A172 (cell line): ENCODE results near the gene HYDIN. TPM values are rescaled to one million over a fixed set of nuclear protein-coding genes. Genes with fewer than 3 reads are reported as not detected.

Experiments
- DNase-seq: peaks from one replicate; pipeline ENCODE4 v3.0.0-alpha.2; 2015; ENCODE audit warnings: low spot score
- total RNA-seq: library from RNA; depleted of rRNA; stranded (reverse); fragments of >200 nt; shearing (Covaris generic); gene quantifications from 2 replicates; pipeline ENCODE4 v1.2.3, GENCODE V29; 2014

Gene HYDIN
- total RNA-seq, 1 experiment from 2014 or later = 0.31 TPM

DNA sequence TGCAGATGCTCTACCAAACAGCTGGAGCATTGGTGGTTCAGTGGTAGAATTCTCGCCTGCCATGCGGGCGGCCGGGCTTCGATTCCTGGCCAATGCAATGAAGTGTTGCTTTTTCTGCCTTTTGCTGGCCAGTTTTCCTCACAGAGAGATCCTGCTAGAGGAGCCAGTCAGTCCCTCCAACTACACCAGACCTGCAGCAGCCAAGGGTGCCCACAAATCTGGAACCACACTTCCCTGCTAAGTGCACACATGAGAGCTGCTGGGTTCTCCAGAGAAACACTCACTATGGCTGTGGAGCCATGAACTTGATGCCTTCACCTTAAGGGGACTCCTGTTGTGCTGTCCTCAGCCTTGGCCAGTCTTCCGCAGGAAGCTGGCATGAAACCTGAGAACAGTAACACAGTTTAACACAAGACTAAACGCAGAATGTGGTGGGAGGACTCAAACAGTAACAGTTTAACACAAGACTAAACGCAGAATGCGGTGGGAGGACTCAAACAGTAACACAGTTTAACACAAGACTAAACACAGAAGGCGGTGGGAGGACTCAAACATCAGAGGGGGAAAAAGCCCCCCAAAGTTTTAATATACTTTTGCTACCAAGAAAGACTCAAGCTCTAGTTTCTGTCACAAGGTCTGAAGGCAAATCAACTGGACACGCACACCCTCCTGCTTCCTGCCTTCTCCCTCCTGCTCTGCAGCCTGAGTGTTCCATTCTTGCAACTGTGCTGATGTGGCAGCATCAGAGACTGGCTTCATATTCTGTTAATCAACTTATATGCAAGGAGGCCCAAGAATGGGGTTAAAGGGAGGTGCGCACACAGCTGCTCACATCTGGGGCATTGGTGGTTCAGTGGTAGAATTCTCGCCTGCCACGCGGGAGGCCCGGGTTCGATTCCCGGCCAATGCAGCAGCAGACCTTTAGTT is 441.6 kb downstream of the HYDIN start:
- no peak for DNase-seq

DNA sequence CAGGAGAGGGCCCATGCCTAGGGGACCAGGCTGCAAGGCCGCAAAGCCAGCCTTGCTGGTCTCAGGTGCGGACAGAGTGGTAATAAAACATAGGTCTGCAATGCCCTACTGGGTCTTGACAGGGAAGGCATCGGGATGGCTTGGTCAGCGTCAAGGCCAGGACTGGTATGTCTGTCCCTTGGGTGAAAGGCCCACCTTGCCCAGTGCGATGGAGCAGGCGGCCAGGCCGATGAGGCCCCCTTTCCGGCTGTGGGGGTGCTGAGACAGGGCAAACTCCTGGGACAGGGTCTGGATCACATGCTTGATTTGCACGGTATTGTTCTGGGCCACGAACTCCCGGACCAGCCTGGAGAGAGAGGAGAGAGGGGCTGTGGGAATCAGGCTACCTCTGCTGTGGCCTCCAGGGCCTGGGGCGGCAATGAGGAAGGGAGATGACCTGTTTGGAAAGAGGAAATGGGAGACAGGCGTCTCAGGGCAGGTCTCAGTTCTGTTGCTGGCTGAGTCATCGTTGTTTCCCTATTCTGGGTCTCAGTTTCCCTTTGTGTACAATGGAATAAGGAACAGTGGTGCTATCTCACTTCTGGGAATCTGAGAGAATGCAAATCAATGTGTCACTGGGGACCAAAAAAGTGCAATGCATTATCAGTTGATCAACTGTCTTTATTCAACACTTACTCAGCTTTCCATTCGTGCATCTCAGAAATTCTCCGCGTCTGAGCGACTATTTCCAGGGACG is 444.3 kb downstream of the HYDIN start:
- no peak for DNase-seq

DNA sequence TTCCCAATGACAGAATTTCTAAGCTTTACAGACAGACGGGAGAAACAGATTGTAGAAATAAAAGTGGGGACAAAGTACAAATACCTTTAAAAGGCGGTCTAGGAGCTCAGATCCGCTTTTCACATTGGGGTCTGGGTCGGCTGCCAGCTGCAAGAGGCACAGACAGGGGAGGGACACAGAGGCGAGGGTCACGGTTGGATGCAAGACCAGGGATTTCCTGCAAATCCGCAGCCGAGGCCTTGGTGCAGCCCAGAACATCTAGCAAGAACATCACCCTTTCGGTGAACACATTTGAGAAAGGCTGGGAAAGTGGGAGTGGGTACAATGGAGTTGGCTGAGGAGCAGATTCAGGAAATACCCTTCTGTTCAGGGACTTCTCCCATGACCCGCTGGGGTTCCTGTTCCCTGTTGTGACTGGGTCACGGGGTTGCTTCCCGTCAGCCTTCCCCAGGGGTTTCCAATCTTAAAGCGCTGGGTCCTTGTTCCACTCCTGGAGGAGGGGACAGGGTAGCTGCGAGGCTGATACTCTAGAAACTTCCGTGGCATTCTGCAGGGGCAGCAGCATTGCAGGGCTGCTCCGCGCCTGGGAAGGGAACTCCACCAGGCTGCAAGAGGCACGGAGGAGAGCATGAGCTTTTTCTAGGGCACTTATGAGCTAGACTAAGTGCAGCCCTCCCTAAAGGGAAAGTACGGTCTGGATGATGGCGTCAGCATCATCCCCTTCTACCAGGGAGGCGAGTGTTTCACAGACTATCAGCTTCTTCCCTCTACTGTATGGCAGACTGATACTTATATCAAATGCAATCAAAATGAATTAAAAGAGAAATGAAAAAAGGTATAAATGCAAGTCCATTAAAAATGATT is 445.6 kb downstream of the HYDIN start:
- no peak for DNase-seq

DNA sequence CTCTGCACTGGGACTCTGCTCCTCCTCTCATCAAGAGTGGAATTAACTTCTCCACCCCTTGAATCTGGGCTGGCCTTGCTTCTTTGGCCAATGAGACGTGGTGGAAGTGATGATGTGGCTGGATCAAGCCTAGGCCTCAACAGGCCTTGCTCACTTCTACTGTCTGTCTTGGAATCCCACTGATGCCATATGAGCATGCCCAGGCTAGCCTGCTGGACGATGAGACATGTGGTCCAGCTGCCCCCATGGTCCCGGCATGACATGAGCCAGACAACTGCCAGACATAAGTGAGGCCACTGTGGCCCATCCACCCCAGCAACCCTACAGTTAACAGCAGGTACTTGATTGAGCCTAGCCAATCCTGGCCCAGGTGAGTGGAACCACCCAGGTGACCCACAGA is 448.3 kb downstream of the HYDIN start:
- DNase-seq = no peak

DNA sequence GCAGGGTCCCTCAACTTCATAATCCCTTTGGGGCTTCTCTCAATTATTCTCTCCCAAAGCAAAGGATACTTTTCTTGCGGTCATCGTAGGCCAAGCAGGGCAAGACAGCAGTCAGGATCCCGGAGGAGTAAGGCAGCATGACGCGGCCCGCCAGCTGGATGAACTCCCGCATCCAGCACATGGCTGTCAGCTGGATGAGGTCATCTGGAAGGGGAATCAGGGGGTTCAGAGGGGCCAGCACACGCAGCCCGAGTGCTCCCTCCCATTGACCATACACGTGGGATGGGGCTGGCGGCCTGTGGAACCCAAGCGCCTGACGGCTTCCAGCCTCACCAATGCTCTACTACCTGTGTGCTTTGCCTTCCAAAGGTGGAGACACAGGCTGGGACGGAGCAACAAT is 448.7 kb downstream of the HYDIN start:
- no peak for DNase-seq

DNA sequence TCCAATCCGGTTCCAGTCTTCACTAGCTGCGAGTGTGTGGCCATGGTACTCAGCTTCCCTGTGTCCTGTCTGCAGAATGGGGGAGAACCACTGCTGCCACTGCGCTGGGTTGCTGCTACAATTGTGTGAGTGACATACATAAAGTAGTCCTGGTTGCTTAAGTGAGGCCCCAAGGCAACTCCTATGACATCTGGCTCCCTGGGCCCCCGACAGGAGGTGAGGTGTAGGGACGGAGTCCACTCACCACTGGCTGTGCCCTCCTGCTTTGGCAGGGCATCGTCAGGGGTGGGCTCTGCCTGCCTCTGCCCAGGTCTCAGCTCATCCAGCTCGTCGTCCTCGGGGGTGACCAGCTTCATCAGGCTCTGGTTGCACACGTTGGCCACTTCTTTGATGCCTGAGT is 450.0 kb downstream of the HYDIN start:
- DNase-seq = no peak

DNA sequence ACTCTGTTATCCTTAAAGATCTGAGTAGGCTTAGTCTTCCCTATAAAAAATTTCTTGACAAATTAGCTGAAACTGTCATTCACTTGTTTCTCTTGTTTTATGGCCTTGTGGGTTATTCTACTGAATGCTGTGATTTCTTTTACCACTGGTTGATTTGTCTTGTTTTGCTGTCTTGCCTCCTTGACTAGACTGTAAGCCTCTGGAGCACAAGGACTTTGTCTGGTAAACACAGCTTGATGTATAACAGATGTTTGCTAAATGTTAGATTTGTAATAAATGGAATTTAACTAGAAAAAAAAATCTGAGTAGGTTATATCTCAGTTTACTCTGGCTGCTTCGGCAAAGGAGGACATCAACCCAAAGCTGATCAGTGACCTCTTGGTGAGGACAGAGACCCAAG is 451.2 kb downstream of the HYDIN start:
- DNase-seq = no peak

DNA sequence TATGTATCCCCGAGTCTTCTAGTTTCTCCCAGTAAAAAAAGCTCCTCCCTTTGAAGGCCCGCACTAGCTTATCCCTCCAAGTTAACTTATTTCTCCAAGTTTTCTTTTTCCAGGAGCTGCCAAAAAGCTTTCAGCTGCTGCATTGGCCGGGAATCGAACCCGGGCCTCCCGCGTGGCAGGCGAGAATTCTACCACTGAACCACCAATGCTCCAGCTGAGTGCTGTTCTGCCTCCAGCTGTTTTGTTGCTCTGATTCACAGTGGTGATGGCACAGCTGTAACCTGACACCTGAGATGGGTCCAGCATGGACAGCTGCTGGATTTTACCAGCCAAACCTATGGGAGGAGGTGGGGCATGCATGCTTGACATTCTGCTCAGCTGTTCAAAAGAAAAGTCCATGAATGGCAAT is 451.6 kb downstream of the HYDIN start:
- DNase-seq = peak; percentile 67

DNA sequence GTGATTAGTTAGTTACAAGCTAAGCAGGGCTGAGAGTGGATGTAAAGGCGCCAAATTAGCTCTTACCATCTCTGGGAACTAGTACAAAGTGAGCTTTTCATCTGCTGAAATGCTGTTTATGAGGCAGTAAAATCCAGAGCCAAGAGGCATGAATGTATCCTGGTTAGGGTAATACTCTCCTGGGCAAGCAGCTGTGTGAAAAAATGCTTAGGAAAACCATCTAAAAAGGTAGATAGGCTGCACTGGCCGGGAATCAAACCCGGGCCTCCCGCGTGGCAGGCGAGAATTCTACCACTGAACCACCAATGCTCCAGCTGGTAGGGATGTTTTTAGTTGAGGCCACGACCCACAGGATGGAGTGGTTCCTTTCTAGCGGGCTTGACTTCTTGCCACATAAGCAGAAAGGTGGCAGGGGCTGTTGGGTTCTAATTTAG is 452.5 kb downstream of the HYDIN start:
- DNase-seq = no peak

DNA sequence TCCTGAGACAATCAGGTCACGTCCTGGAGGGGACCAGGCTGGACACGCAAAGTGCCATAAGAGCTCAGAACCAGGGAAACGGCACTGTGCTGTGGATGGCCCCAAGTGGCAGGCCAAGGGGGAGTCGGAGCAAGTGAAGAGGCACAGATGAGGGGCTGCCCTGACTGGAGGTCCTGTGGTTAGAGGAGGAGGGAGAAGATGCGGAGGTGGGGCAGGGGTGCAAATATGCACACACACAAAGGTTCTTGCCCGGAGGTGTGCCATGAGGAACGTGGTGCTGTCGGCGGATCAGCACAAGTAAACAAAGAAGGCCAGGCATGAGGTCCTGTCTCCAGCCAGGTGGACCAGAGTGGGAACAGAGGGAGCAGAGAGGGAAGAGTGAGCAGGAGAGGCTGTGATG is 453.0 kb downstream of the HYDIN start:
- DNase-seq = no peak

DNA sequence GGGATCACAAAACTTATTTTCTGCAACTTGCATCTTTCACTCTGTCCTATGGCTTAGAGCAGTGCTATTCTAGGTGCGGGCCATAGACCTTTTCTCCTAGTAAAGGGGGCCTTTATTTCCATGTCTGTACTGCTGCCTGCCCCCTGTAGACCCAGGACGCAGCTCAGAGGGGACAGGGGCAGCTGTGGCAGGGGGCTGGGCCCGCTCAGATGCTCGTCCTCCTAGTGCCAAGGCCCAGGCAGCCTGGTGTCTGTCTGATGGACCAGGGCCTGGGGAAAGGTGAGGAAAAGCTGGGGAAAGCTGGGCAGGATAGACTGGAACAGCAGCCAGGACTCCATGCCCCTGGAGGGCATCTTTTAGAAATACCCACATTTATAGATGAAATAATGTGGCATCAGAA is 455.1 kb downstream of the HYDIN start:
- no peak for DNase-seq

DNA sequence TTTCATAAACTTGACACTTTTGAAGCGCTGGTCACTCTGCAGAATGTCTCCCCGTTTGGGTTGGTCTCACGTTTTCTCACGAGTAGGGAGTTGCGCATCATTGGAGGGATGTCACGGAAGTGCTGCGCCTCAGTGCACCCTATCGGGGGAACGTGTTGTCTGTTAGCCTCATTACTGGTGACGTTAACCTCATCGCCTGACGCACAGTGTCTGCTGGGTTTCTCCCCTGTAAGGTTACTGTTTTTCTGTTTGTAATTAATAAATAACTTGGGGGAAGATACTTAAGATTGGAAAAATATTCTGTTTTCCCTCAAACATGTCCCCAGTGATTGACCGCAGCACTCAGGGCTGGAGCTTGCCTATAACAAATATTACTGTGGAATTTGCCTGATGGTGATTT is 456.3 kb downstream of the HYDIN start:
- DNase-seq = no peak

DNA sequence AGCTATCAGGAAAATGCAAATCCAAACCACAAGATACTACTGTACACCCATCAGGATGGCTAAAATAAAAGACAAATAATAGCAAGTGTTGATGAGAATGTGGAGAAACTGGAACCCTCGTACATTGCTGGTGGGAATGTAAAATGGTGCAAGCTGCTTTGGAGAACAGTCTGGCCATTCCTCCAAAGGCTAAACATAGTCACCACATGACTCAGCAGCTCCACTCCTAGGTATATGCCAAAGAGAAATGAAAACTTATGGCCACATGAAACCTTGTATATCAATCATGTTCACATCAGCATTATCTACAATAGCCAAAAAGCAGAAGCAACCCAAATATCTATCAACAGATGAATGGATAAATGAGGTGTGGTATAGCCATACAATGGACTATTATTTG is 458.0 kb downstream of the HYDIN start:
- peak; percentile 29 for DNase-seq

DNA sequence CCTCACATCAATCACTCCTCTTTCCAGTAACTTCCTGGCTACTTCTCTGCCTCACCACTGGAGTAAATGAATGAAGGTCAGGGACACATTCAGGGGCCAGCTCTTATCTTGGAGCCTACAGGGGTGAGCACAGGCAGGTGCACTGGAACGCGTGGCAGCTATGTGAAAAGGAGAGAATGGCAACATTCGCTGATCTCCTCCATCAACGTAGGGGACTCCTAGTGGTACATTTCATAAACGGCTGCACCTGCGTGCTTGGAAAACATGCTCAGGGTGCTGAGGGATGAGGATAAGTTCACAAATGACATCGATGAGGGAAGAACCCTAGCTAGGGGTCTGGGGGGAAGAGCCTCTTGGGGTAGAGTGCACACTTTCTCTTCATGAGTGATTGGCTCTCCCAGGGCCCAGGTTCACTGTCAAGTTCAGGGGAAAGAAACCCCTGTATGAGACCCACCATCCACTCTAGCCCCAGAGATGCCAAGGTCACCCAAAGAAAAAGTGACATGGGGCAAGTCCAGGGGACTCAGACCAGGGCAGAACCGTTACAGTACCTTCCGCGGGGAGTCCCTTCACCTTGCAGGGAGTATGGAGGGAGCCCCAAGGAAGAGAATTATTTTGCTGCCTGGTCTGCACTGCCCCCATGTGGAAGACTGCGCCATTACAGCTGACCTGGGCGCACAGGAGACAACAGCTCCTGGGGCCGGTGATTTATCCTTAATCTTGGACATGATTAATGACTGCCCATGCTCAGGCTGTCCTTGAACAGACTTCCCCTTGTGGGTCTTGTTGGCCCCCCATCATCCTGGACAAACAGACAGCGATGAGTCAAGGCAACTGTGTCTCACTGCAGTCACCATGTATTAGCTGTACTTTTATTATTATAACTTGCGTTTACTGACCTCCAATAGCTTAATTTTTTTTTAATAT is 459.6 kb downstream of the HYDIN start:
- peak; percentile 74 for DNase-seq

DNA sequence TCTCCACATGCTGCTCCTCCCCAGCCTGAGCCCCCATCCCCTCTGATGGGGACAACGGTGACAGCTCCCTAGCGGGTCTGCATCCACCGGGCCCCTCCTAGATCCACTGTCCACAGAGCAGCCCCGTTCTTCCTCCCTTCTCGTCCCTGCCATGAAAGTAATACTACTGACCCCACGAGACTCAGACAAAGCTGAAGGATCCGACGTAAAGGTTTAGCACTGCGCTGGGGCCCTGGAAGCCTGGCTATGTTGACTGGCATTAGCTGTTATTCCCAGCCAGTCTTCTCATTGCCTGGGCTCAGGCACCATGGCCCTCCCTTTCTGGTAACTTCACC is 460.3 kb downstream of the HYDIN start:
- no peak for DNase-seq

DNA sequence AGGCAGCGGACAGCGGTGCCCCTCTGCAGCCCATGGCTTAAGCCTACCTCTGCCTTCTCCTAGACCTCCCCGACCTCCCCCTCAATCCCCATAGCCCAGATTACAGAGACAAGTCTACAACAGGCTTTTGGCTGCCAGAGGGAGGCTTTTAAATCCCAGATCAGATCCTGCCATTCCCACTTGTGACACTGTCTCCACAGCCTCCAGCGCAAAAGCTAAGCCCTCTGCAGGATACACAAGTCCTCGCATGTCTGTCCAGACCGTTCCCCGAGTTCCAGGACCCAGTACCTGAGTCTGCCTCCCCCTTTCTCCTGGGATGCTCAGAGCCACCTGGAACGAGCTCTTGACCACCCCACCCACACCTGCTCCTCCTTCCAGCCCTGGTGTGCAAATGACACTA is 460.8 kb downstream of the HYDIN start:
- DNase-seq = no peak

DNA sequence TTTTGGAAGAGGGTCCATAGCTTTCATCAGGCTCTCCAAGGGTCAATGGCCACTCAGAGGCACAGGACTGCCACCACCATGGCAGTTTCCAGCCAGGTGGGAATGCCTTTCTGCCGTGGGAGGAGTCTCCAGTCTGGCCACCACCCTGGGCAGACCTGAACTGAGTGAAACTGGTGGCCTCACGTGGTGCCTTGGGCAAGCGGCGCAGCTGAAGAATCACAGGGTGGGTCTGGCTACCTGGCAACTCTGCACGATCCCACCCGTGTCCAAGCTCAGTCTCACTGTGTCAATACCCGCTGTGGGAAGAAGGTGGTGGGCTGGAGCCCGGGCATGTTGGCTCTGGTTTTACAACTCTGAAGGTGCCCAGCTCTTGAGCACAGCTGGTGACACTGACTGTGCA is 461.4 kb downstream of the HYDIN start:
- no peak for DNase-seq

DNA sequence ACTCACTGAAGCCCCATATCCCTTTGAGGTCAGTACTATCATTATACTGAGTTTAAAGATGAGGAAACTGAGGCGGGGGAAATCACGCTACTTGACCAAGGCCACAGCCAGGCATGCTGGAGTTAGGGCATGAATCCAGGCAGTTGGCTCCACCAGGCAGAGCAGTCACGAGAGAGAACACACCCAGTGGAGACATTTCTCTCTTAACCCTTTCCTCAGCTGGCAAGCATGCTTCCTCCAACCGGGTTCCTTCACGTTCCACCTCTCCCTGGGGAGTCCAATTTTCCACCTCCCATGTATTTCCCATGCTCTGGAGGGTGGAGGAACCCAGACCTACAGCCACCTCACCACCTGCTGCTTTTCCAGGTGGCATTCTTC is 462.3 kb downstream of the HYDIN start:
- peak; percentile 56 for DNase-seq

DNA sequence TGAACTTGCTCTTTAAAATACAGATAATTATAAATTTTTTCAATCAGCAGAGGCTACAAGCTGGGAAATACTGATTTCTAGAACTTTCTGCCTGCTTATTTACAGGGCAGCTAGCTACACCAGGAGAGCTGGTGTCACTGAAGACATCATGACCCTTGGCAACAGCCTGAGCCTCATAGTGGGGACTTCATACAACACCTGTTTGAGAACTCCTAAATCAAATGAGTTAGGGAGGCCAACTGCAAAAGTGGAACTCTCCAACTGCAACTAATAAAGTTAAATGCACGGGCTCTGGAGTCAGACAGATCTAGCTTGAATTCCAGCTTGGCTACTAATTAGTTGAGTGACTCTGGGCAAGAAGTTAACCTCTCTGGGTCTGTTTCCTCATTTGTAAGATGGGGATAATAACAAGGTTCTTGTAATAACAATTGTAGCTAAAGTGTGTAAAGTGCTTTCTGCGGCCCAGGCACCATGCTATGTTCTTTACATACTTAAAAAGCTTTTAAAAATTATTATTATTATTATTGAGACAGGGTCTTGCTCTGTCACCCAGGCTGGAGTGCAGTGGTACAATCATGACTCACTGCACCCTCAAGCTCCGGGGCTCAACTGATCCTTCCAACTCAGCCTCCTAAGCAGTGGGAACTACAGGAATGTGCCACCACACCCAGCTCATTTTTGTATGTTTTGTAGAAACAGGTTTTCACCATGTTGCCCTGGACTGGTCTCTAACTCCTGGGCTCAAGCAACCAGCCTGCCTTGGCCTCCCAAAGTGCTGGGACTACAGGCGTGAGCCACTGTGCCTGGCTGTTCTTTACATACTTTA is 462.9 kb downstream of the HYDIN start:
- peak; percentile 81 for DNase-seq

DNA sequence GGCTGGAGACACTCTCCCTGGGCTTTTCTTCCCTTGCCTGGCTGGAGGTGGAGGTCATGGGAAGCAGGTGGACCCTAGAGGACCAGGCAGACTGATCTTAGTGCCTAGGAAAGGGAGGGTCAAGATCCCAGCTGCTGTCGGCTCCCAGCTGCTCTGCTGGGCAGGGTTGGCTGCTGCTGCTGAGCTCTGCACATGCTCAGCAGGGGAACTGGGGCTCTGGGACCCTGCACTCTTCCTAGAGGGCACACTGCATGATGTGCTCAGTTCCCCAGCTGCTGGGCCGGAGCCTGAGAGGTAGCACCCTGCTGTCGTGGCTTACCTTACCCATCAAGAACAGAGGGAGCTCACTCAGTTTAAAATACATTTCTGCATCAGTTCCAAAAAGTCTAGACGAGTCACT is 463.9 kb downstream of the HYDIN start:
- no peak for DNase-seq
